Measurements from ENCODE around the gene GPR17.

DNA sequence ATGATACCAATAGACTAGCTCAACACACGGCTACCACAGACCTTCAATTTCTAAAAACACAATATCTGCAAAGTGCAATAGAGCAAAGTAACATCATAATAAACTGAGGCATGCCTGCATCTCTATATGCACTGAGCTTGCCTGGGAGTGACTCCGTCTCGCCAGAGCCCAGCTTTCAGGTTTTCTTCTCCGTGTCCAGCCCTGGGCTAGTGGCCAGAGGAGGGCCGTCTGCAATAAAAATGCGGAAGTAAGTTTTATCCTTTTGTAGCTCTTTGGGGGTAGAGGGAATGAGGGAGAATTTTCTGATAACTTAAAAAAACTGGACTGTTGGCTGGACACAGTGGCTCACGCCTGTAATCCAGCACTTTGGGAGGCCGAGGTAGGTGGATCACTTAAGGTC, 41.0 kb upstream of the GPR17 start:
- TF ChIP-seq POLR2A (IDR thresholded peaks at IDR 0.05; ENCODE audit: low read depth, low read length) (no peak), POLR2AphosphoS5 (IDR thresholded peaks at IDR 0.05; ENCODE audit: low read depth, low read length) (no peak), TAF1 (IDR thresholded peaks at IDR 0.05; ENCODE audit: borderline replicate concordance, low read depth, low read length) (no peak)
